Testis (tissue), 3 donors: Measurements from ENCODE around the gene SLC1A1. TPM values are rescaled to one million over a fixed set of nuclear protein-coding genes. Genes with fewer than 3 reads are reported as not detected.

ENCODE experiments used
- DNase-seq: peaks from one replicate; pipeline ENCODE4 v3.0.0-alpha.2; 2019
- H3K27ac ChIP-seq, 2 donors: fragments of 200-600 bp; sonication (generic); one replicate each; pipeline ENCODE4 v1.5.1; 2019
- H3K27me3 ChIP-seq: fragments of 200-600 bp; sonication (generic); one replicate; pipeline ENCODE4 v1.5.1; 2019
- H3K36me3 ChIP-seq: fragments of 200-600 bp; sonication (generic); one replicate; pipeline ENCODE4 v1.5.1; 2017; ENCODE audit warnings: low read depth; ENCODE audit errors: missing control alignments
- H3K4me1 ChIP-seq: fragments of 200-600 bp; sonication (generic); one replicate; pipeline ENCODE4 v1.5.1; 2019
- H3K4me3 ChIP-seq, 2 donors: fragments of 200-600 bp; sonication (generic); one replicate each; pipeline ENCODE4 v1.5.1; 2017 to 2019
- H3K9me3 ChIP-seq: fragments of 200-600 bp; sonication (generic); one replicate; pipeline ENCODE4 v1.5.1; 2017
- CTCF ChIP-seq, 3 experiments: fragments of 450-650 bp in 2 of 3; fragments of 200-600 bp in 1 of 3; sonication (generic) in 1 of 3; IDR thresholded peaks; one replicate each; pipeline ENCODE4 v1.5.1; 2016 to 2019; ENCODE audit warnings: antibody characterized with exemption in 3 of 3, mild to moderate bottlenecking in 2 of 3, moderate library complexity in 1 of 3
- POLR2A ChIP-seq: fragments of 450-650 bp; IDR thresholded peaks from one replicate; pipeline ENCODE4 v1.6.1; 2017; ENCODE audit warnings: antibody characterized with exemption, mild to moderate bottlenecking, moderate library complexity
- WGBS, 2 donors: methylation state at CpG; one replicate each; pipeline ENCODE4 v1.1.5; 2018; 5-methylcytosine and 5-hydroxymethylcytosine counted together
- intact Hi-C: fragments of 100-400 bp; cut with DNase I; formaldehyde crosslinking; loops from one replicate; pipeline ENCODE4 v1.15.1; 2023; ENCODE audit warnings: low total_unique reads
- polyA plus RNA-seq: library from polyadenylated mRNA; stranded (reverse); fragments of 350-450 nt; fragmentation: Illumina TruSeq; extraction: RNeasy Lipid Tissue Mini Kit (QIAGEN cat#74804); gene quantifications from one replicate; pipeline ENCODE4 v1.2.3, GENCODE V29; 2014; ENCODE audit warnings: low read depth, low replicate concordance; ENCODE audit not compliant: insufficient read depth
- total RNA-seq, 2 donors: library from RNA; depleted of rRNA; stranded (reverse); fragments of >200 nt; gene quantifications; one replicate each; pipeline ENCODE4 v1.2.3, GENCODE V29; 2016

SLC1A1 gene
- total and polyA plus RNA-seq, 3 donors from 2014 or later, result 0.63 to 1.2 (median 1.1) TPM

GRCh38 chr9:4563105-4563504 is 72.8 kb downstream of the SLC1A1 start:
- Histone ChIP-seq H3K27ac (no peak overlapping the region), H3K27me3 (no peaks in the 10 kb centered on the region), H3K4me3 (no peak overlapping the region), H3K4me1 (no peaks in the 10 kb centered on the region), H3K36me3 (no peaks in the 10 kb centered on the region), H3K9me3 (no peaks in the 10 kb centered on the region)
- intact Hi-C loops, result no loop called here
- TF ChIP-seq POLR2A (no peak), CTCF (IDR thresholded peaks at IDR 0.05) (no peak)
- no peak for DNase-seq
- WGBS, 2 donors, result 89 to 94% methylated on average over 2 of the region's 2 CpGs

- peak overlapping the region in 1 of 2 donors; percentile 18 for H3K27ac ChIP-seq
- H3K4me1 ChIP-seq, result no peaks in the 10 kb centered on the region
- no peak for TF ChIP-seq CTCF (IDR thresholded peaks at IDR 0.05)
- no peak for TF ChIP-seq POLR2A
- intact Hi-C loops, result no loop called here
- DNase-seq, result peak; percentile 64
- 70 to 96% methylated on average over 2 of the region's 2 CpGs for WGBS, 2 donors
- no peaks in the 10 kb centered on the region for H3K27me3 ChIP-seq
- no peaks in the 10 kb centered on the region for H3K9me3 ChIP-seq
- no peaks in the 10 kb centered on the region for H3K36me3 ChIP-seq
- H3K4me3 ChIP-seq, result no peak overlapping the region
Observed at GRCh38 chr9:4566806-4567205, 76.5 kb downstream of the SLC1A1 start.

- Histone ChIP-seq H3K4me3 (no peak overlapping the region), H3K9me3 (no peaks in the 10 kb centered on the region), H3K36me3 (no peaks in the 10 kb centered on the region), H3K27me3 (no peaks in the 10 kb centered on the region), H3K4me1 (no peaks in the 10 kb centered on the region), H3K27ac (no peak overlapping the region)
- 80 to 82% methylated on average over 8 of the region's 8 CpGs for WGBS, 2 donors
- no peak for DNase-seq
- TF ChIP-seq POLR2A (no peak), CTCF (IDR thresholded peaks at IDR 0.05) (no peak)
- intact Hi-C loops, result no loop called here
Observed at GRCh38 chr9:4567601-4568000, 77.3 kb downstream of the SLC1A1 start.

GRCh38 chr9:4569101-4569500 is 78.8 kb downstream of the SLC1A1 start:
- TF ChIP-seq POLR2A (no peak), CTCF (IDR thresholded peaks at IDR 0.05) (no peak)
- no peaks in the 10 kb centered on the region for H3K27me3 ChIP-seq

GRCh38 chr9:4572184-4572826 is 82.0 kb downstream of the SLC1A1 start:
- 72 to 78% methylated on average over 5 of the region's 5 CpGs for WGBS, 2 donors
- Histone ChIP-seq H3K27ac (no peak overlapping the region), H3K36me3 (no peaks in the 10 kb centered on the region), H3K4me3 (no peak overlapping the region), H3K9me3 (no peaks in the 10 kb centered on the region), H3K4me1 (no peaks in the 10 kb centered on the region), H3K27me3 (no peaks in the 10 kb centered on the region)
- no peak for DNase-seq
- TF ChIP-seq POLR2A, result no peak
- TF ChIP-seq CTCF (IDR thresholded peaks at IDR 0.05), result no peak
- intact Hi-C loops, result no loop called here

More at GRCh38 chr9:4569101-4569500, 78.8 kb downstream of the SLC1A1 start:
- H3K4me1 ChIP-seq, result no peaks in the 10 kb centered on the region
- no peaks in the 10 kb centered on the region for H3K36me3 ChIP-seq
- H3K4me3 ChIP-seq, result no peak overlapping the region
- H3K27ac ChIP-seq, result no peak overlapping the region
- intact Hi-C loops, result no loop called here
- DNase-seq, result no peak
- H3K9me3 ChIP-seq, result no peaks in the 10 kb centered on the region
